ENCODE data around the gene PLXNC1.

PLXNC1 gene

DNA sequence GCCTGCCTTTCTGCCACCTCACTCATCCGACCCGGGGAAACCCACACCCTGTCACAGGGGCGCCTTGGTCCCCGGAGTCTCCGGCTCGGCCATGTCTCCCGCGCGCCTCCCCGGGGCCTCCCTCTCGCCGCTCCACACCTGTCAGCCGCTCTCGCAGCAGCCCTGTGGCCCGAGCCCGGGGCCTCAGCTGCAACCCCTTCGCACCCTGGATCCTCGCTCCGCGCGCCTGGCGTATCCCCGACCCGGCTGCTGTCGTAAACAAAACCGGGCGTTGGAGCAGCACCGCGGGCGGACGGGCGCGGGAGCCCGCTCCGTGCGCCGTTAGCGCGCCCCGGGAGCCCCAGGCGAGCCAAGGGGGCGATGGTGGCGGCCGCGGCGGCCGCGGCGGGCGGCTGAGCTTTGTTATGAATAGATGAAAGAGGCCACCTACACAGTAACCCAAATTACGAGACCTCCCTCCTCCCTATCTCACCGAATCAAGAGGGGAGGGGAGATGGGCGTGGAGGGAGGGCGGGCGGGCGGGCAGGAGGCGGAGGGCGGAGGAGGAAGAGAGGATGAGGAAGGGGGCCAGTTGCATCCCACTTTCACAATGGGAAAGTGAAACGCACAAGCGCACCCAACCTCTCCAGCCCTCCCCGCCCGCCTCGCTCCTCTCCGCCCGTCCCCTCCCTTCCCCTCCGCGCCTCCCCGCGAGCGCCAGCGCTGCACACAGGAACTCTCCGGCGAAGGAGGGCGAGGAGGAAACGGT lies at the start of gene PLXNC1:
Gene PLXNC1, plus strand, starts transcription at position 587 of the 748 bp plus-strand sequence. CDS start 395 bp downstream, outside the sequence.
- DNase-seq (ENCODE audit: low spot score) = peak; percentile 50

GRCh38 chr12:94099191-94099590 lies 49.2 kb upstream of the PLXNC1 start:
- DNase-seq (ENCODE audit: low spot score) = no peak

DNA sequence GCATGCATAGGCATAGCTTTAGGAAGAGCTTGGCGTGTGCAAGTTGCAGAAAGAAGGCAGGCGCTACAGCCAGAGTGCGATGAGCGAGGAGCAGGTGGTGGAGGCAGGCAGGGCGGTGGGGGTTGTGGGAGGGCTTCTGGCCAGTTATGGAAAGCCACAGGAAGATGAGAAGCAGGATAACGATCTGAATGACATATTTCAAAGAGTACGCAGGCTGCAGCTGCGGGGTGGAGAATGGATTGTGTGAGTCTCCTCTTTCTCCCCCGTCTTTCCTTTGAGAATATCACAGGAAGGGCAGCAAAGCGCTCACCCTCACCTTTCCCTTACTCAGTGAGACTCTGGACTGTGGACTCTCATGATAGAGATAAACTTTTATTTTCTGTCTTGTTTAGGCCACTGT lies 48.7 kb upstream of the PLXNC1 start:
- DNase-seq (ENCODE audit: low spot score) = no peak

DNA sequence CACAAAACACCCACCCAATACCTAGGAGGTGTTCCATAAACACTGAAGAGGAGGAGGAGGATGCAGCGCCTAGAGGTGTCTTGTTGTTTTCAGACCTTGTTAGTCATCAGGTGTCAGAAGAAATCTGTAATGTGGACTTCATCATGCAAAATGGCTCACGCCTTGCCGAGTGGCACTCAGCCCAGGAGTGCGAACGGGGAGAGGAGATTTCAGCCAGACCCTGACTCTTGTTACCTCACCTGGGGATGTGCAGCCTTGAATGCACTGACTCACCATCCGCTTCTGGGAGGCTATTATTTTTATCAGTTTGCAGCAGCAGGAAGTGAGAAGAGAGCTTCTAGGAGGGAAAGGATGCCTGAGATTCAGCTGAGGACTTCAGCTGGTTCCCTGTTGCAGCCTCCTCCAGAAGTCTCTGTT lies 48.2 kb upstream of the PLXNC1 start:
- no peak for DNase-seq (ENCODE audit: low spot score)

GRCh38 chr12:94100990-94101737 lies 47.2 kb upstream of the PLXNC1 start:
- DNase-seq (ENCODE audit: low spot score) = peak; percentile 78

DNA sequence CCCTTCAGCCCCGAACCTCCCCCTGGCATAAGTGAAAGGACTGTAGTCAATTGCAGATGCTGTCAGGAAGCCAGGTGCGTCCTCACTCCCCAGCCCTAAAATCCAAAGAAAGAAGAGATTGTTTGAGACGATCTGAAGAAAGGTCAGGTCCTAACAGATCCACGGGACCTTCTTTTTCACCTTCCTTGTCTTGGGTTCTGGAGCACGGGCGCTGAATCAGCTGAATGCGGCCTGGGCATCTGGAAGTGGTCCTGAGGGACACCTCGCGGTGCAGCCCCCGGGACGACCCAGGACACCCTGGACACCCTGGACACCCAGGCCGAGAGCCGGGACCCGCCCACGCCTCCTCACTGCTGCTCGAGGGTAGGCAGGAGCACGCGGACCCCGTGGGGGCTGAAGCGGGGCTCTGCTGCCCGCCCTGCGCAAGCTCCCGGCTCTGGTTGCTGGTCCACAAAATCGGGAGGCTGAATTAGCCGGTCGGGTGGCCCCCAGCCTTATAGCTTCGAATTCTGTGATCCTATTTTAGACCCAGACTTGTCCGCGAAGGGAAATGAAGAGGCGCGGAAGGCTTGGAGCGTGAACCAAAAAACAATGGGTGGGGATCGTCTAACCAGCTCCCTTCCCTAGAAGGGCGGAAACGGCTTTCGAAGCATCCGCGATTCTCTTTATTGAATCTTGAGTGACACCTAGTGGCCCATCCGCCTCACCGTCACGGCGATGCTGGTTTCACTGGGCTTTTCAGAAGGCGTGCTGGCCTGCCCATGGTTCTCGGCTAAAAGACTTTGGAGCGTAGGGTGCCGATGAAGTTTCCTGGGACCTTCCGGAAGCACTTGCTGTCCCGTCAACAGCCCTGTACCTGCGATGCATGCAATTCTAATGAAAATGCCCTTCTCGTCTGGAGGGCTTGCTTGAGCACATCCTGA lies 46.4 kb upstream of the PLXNC1 start:
- DNase-seq (ENCODE audit: low spot score) = peak; percentile 93

- DNase-seq (ENCODE audit: low spot score) = no peak
Observed at GRCh38 chr12:94103986-94104385, 44.4 kb upstream of the PLXNC1 start.

DNA sequence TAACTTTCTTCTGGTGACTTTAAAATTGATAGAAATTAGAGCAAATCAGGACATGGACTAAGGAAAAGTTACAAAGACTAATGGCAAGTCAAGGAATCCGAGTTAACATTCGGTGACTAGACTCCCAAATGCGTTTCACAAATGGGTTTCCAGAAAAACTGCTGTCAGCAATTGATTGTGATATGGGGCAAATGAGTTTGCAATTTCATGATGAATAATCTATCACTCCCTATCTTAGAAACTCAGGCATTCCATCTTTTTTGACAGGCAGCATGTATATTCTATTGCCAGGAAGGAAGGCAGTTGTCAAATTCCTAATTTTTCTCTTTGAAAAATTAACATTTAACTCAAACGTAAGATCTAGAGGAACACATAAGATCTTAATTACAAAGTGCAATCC lies 40.5 kb upstream of the PLXNC1 start:
- DNase-seq (ENCODE audit: low spot score) = no peak

DNA sequence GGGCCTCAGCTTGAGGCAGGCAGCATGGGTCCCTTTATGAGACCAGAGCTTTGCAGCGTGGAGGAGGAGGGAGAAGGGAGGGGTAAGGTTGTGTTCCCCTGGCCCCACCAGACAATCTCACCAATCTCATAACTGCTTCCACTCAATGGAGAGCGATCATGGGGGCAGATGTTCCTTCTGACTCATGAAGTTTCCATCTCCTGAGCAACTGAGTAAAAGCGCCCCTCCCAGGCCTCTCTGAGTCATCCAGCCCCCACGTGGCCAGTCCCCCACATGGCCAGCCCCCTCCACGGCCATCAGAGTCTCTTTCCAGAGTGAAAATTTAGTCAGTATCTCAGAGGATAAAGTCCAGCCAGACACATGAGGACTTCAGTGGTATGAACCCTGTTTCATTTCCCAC lies 39.2 kb upstream of the PLXNC1 start:
- DNase-seq (ENCODE audit: low spot score) = no peak

DNA sequence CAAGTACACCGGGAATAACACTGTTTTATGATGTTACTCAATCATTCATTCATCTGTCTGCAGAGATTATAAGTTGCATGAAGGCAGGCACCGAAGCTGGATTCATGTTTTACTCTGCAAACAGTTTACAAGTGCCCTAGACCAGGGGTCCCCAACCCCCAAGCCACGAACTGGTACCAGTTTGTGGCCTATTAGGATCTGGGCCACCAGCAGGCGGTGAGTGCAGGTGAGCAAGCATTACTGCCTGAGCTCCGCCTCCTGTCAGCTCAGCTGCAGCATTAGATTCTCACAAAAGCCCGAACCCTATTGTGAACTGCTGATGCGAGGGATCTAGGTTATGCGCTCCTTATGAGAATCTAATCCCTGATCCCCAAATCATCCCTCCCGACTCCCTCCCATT lies 38.1 kb upstream of the PLXNC1 start:
- DNase-seq (ENCODE audit: low spot score) = no peak

- DNase-seq (ENCODE audit: low spot score) = no peak
Observed at GRCh38 chr12:94111302-94111701, 37.1 kb upstream of the PLXNC1 start.

GRCh38 chr12:94112121-94112520 lies 36.3 kb upstream of the PLXNC1 start:
- no peak for DNase-seq (ENCODE audit: low spot score)

DNA sequence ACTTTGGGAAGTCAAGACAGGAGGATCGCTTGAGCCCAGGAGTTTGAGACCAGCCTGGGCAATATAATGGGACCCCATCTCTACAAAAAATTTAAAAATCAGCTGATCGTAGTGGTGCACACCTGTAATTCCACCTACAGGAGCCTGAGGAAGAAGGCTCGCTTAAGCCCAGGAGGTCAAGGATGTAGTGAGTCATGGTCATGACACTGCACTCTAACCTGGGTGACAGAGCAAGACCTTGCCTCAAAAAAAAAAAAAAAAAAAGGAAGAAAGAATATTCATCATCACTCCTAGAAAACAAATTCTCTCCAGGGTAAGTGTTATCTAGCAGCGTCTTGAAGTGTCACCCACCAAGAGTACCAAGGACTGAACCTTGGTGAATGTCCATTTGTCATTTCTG lies 34.2 kb upstream of the PLXNC1 start:
- DNase-seq (ENCODE audit: low spot score) = no peak

- DNase-seq (ENCODE audit: low spot score) = no peak
Observed at GRCh38 chr12:94116191-94116590, 32.2 kb upstream of the PLXNC1 start.

DNA sequence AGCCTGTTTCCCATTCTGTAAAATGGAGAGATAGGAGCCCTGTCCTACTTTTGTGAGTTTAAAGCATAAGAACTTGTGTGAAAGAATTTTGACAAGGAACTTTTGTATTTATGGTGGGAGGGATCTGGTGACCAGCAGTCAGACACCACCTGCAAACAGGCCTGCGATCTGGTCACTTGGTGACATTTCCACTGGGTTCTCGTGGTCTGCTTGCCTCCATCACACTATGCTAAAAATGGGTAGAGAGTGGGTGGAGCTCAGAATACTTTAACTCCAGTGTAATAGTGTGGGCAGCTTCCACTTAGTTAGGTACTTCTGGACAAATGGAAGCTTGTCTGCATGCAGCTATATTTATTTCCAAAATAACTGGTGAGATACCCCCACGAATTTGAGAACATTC lies 26.5 kb upstream of the PLXNC1 start:
- DNase-seq (ENCODE audit: low spot score) = no peak

DNA sequence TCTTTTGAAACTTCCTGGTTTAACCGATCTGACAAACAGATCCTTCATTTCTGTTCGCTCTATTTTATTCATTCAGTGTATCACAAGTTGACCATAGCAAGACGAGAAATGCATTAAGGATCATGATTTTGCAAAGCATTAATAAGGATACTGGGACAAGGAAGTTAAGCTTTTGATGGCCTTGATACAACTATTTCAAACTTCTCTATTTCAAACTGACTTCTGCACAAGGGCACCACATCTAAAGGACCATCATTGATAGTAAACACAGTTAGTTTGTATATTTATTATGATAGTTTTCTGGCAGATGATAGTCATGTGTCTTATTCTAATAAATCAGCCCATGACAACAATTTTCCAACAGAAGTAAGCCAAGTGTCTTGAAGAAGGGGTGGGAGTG lies 25.8 kb upstream of the PLXNC1 start:
- no peak for DNase-seq (ENCODE audit: low spot score)

GRCh38 chr12:94123127-94123526 lies 25.2 kb upstream of the PLXNC1 start:
- DNase-seq (ENCODE audit: low spot score) = no peak

- no peak for DNase-seq (ENCODE audit: low spot score)
Observed at GRCh38 chr12:94126067-94126466, 22.3 kb upstream of the PLXNC1 start.

GRCh38 chr12:94127239-94128131 lies 20.9 kb upstream of the PLXNC1 start:
- DNase-seq (ENCODE audit: low spot score) = no peak

GRCh38 chr12:94128280-94128679 lies 20.1 kb upstream of the PLXNC1 start:
- no peak for DNase-seq (ENCODE audit: low spot score)

Data from NAMALWA (cell line).